ENCODE results near the gene DAZAP1.

Gene DAZAP1

DNA sequence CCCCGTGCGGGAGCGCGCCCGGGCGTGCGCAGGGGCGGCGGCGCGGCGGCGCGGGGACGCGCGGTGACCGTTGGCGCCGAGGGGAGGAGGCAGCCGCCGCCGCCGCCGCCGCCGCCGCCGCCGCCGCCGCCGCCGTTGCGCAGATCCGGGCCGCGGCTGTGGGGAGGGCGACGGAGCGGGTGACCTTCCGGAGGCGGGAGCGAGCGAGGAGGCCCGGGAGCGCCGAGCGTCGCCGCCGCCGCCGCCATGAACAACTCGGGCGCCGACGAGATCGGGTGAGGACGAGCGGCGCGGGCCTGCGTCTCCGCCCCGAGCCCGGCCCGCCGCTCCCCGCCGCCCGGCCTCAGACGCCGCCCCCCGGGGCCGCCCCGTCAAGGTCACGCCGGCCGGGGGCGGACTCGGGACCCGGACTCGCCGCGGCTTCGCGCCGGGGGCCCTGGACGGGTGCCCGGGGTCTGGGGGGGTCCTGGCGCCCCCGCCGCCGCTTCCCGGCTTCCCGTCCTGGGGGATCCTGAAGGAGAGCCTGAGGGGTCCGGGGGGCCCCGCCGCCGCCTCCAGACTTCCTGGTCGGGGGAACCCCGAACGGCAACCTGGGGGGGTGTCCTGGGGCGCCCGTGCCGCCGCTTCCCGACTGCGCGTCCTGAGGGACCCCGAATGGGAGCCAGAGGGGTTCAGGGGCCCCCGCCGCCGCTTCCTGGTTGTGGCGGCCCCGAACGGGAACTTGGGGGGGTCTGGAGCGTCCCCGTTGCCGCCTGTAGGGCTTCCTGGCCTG, at the start of gene DAZAP1:
Gene DAZAP1, plus strand, starts transcription at position 59 of the 772 bp plus-strand sequence. Its CDS starts 188 bp downstream, at position 247.
- DNase-seq = no peak

- DNase-seq = no peak
These were observed 47.1 kb upstream of the DAZAP1 start for GRCh38 chr19:1360126-1360817.

GRCh38 chr19:1360818-1361461, 46.4 kb upstream of the DAZAP1 start:
- DNase-seq = no peak

- DNase-seq = no peak
These were observed 45.6 kb upstream of the DAZAP1 start for GRCh38 chr19:1361601-1362386.

GRCh38 chr19:1362387-1363257, 44.8 kb upstream of the DAZAP1 start:
- no peak for DNase-seq

DNA sequence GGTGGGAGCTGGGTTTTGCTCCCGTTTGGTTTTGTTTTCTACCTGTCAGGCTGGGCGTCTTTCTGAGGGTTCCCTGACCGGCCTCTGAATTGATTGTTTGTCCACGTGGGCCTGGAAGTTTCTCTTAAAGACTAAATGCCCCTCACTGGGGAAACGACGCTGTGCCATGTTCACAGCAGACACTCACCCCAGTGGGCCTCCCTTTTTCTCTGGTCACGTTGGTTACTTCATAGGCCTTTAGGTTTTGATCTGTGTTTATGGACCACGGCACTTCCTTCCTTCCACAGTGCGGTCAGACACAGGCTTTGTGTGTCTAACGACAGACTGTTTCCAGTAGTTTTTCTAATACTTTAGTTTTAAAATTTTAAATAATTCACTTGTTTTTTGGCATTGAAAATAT, 43.8 kb upstream of the DAZAP1 start:
- no peak for DNase-seq

DNA sequence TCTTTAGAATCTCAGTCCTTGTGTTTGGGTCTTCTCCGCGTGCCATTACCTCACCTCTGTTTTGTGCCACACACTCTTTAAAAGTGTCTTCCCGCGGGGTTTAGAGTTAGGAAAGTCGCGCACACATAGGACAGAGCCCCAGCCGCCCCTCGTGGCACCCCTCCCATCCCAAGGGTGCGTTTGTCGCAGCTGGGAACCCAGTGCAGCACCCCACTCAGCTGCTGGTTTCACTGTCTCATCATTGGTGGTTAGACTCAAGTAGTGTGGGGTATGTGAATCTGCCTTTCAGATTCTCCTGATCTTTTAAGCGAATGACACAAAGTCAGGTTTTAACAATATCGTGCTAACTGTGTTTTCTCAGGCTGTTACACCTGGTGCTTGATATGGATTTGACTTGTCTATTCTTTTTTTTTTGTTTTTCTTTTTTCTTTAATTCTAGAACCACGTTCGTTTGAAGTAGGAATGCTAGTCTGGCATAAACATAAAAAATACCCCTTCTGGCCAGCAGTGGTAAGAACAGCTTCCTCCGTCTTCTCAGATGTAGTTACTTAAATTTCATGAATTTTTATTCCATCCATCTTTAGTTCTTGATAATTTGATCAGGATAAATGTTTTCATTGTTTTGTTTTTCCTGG, 43.2 kb upstream of the DAZAP1 start:
- no peak for DNase-seq

DNA sequence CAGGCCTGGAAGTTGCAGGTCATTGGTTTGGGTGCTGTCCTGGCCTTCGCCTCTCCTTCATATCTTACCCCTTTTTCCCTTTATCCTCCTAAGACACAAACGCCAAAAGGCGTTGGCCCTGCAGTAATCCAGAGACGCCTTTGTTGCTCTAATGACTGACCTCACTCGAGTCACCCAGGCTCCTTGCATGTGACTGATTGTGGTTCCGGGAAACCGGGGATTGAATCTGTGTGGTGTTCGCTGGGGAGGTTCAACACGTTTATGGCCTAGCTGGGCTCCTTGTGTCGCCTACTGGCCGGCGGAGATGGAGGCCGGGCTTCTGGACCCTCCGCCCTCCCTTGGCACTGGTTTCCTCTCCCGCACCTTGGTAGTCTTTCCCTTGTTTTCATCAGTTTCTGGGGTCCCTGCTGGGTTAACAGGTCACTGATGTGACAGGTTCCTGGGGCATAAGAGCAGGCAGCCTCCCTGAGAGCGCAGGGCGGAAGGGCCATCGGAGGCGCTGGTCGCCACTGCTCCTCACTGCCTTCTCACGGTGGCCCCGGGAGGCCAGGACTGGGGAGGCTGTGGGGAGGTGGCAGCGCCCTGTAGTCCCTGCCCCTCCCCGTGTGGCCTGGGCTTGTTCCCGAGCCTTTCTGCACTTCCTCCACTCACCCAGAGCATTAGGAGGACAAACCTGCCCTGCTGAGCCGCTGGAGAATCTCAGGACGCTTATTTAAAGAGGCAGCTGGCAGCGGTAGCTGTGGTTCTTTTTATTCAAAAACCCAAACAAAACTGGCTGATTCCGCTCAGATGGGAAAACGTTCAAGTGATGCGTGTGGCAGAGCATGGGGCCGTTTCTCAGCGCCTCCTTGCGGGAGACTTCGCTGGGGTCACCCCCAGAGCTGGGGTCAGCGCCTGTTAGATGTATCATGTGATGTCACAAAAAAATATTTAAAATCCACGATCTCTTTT, 41.8 kb upstream of the DAZAP1 start:
- DNase-seq = no peak

DNA sequence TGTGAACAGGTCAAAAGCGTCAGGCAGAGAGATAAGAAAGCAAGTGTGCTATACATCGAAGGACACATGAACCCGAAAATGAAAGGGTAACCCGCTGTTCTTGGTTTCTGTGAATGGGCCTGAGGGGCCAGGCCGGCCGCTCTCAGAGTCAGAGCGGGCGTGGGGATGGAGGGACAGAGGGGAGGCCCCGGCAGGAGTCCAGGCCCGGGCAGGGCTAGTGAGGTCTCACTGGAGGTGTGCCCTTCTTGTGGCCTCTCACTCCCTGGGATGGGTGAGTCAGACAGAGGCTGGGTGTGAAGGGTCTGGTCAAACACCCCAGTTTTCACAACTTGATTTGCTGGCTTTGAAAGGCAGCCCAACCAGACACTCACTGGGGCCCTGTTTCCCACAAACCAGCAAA, 41.1 kb upstream of the DAZAP1 start:
- no peak for DNase-seq

GRCh38 chr19:1366899-1367870, 40.2 kb upstream of the DAZAP1 start:
- no peak for DNase-seq

GRCh38 chr19:1369214-1369805, 38.1 kb upstream of the DAZAP1 start:
- DNase-seq = no peak

GRCh38 chr19:1370579-1371361, 36.6 kb upstream of the DAZAP1 start:
- DNase-seq = peak; percentile 33

DNA sequence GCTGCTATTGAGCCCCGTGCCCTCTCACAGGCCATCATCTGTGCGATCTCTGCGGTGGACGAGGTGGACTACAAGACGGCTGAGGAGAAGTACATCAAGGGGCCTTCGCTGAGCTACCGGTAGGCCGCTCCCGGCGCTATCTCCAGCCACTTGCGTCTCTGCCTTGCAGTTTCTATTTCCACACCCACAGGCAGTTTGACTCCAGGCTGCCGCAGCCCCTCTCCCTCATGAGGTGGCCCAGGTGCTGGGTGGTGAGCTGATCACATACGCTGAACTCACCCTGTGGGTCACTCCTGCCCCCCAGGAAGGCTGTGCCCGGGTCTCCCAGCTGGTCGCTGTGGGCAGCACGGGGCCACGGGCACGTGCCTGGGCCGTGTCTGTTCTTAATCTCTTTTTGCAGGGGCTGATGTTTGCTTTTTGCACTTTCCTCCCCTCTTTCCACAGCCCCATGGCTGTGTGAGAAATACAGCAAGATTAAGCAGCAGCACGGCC, 34.3 kb upstream of the DAZAP1 start:
- no peak for DNase-seq

GRCh38 chr19:1373534-1374249, 33.7 kb upstream of the DAZAP1 start:
- no peak for DNase-seq

- no peak for DNase-seq
These were observed 33.2 kb upstream of the DAZAP1 start for GRCh38 chr19:1374250-1374577.

- no peak for DNase-seq
These were observed 31.0 kb upstream of the DAZAP1 start for GRCh38 chr19:1376415-1376805.

Measured in NCI-H510A treated with DMSO at 0.1 percent for 48 hours (cell line).